ENCODE results near the gene TLX3.

DNA sequence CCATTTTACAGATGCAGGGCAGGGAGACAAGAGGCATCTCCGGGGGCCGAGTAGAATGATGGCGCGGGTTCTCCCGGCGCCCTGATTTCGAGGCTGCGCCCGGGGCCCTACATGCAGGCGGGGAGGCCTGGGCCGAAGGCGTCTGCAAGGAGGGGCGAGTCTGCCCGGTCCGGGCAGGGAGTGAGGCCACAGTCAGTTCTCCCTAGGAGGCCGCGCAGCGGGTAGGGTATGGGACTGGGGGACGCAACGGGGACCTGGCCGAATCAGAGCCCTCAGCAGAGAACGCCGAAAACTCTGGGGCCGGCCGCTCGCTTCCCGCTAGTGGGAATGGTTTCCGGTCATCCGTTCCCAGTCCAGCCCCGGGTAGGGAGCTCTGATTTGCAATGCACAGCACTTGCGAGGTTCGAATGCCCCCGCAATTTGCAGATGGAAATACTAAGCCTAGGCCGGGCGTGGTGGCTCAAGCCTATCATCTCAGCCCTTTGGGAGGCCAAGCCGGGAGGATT is 6.4 kb downstream of the TLX3 start:
- TF ChIP-seq, protein P1, sequence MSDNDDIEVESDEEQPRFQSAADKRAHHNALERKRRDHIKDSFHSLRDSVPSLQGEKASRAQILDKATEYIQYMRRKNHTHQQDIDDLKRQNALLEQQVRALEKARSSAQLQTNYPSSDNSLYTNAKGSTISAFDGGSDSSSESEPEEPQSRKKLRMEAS (IDR thresholded peaks at IDR 0.05; ENCODE audit: low read depth, low read length) = no peak
- TF ChIP-seq, protein P2, sequence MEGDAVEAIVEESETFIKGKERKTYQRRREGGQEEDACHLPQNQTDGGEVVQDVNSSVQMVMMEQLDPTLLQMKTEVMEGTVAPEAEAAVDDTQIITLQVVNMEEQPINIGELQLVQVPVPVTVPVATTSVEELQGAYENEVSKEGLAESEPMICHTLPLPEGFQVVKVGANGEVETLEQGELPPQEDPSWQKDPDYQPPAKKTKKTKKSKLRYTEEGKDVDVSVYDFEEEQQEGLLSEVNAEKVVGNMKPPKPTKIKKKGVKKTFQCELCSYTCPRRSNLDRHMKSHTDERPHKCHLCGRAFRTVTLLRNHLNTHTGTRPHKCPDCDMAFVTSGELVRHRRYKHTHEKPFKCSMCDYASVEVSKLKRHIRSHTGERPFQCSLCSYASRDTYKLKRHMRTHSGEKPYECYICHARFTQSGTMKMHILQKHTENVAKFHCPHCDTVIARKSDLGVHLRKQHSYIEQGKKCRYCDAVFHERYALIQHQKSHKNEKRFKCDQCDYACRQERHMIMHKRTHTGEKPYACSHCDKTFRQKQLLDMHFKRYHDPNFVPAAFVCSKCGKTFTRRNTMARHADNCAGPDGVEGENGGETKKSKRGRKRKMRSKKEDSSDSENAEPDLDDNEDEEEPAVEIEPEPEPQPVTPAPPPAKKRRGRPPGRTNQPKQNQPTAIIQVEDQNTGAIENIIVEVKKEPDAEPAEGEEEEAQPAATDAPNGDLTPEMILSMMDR (IDR thresholded peaks at IDR 0.05; ENCODE audit: low read depth, low read length) = no peak
